Neural crest cell (in vitro differentiated cells): ENCODE results near the gene GALNS. TPM values are rescaled to one million over a fixed set of nuclear protein-coding genes. Genes with fewer than 3 reads are reported as not detected.

Experiments used
- DNase-seq: peaks from one replicate; pipeline ENCODE4 v3.0.0; 2021; ENCODE audit warnings: low read depth, mixed read lengths, low spot score
- H3K27ac Mint-ChIP-seq: one replicate; pipeline ENCODE4 v1.8.0; 2021; ENCODE audit warnings: mild to moderate bottlenecking, mixed read lengths; ENCODE audit not compliant: unreplicated experiment
- H3K27me3 Mint-ChIP-seq: 2 replicates; pipeline ENCODE4 v1.8.0; 2021; ENCODE audit warnings: low read depth, mild to moderate bottlenecking, mixed read lengths
- H3K36me3 Mint-ChIP-seq: 2 replicates; pipeline ENCODE4 v1.8.0; 2021; ENCODE audit warnings: low read depth, mild to moderate bottlenecking, mixed read lengths
- H3K4me1 Mint-ChIP-seq: 2 replicates; pipeline ENCODE4 v1.8.0; 2021; ENCODE audit warnings: mixed read lengths
- H3K4me3 Mint-ChIP-seq: one replicate; pipeline ENCODE4 v1.8.0; 2021; ENCODE audit warnings: mild to moderate bottlenecking, mixed read lengths
- H3K9me3 Mint-ChIP-seq: 2 replicates; pipeline ENCODE4 v1.8.0; 2021; ENCODE audit warnings: mixed read lengths
- total RNA-seq: library from RNA; stranded (reverse); gene quantifications from 2 replicates; pipeline ENCODE4 v1.2.1, GENCODE V29; 2021
- TF ChIP-seq, protein P1 (sequence below): fragments of 200-600 bp; sonication (generic); conservative IDR thresholded peaks from 2 replicates; pipeline ENCODE4 v1.5.0; 2021; ENCODE audit warnings: antibody characterized with exemption, mild to moderate bottlenecking

Gene GALNS
- total RNA-seq, 1 donor from 2014 or later = 19.7 TPM

DNA sequence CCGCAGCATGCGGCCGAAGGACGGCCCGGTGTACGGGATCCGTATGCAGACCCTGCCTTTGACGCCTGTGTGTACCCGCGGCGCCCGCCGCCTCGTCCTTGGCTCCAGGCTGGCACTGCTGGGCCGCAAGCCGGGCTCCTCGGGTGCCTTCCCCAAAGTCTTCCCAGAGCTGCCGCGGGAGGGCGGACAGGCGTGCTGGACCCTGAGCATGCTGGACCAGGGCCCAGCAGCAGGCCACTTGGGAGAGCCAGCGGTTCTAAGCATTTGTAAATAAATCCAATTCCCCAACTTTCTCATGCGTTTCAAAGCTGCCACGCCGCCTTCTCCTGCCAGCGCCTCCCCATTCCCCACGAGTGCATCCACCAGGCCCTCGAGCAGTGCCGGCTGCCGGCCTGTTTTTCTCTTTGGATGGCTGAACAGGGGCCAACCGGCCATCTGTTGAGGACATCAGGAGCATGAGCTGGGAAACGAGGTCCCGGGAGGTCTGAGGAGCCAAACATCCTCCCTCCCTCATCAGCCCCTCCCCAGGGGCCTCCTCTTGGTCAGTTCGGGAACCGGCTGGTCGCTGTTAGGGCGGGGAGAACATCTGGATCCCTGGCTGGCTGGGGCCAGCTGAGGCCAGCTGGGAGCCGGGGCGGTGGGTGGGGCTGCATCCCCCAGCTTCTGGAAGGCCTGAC lies 30.2 kb upstream of the GALNS start:
- H3K27ac Mint-ChIP-seq = no peak overlapping the region
- peaks cover 3% of the 10 kb centered on the region for H3K36me3 Mint-ChIP-seq
- no peak for DNase-seq
- H3K4me3 Mint-ChIP-seq = no peak overlapping the region
- no peaks in the 10 kb centered on the region for H3K4me1 Mint-ChIP-seq
- H3K9me3 Mint-ChIP-seq = no peaks in the 10 kb centered on the region
- no peaks in the 10 kb centered on the region for H3K27me3 Mint-ChIP-seq
- TF ChIP-seq, protein P1, sequence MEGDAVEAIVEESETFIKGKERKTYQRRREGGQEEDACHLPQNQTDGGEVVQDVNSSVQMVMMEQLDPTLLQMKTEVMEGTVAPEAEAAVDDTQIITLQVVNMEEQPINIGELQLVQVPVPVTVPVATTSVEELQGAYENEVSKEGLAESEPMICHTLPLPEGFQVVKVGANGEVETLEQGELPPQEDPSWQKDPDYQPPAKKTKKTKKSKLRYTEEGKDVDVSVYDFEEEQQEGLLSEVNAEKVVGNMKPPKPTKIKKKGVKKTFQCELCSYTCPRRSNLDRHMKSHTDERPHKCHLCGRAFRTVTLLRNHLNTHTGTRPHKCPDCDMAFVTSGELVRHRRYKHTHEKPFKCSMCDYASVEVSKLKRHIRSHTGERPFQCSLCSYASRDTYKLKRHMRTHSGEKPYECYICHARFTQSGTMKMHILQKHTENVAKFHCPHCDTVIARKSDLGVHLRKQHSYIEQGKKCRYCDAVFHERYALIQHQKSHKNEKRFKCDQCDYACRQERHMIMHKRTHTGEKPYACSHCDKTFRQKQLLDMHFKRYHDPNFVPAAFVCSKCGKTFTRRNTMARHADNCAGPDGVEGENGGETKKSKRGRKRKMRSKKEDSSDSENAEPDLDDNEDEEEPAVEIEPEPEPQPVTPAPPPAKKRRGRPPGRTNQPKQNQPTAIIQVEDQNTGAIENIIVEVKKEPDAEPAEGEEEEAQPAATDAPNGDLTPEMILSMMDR = no peak

DNA sequence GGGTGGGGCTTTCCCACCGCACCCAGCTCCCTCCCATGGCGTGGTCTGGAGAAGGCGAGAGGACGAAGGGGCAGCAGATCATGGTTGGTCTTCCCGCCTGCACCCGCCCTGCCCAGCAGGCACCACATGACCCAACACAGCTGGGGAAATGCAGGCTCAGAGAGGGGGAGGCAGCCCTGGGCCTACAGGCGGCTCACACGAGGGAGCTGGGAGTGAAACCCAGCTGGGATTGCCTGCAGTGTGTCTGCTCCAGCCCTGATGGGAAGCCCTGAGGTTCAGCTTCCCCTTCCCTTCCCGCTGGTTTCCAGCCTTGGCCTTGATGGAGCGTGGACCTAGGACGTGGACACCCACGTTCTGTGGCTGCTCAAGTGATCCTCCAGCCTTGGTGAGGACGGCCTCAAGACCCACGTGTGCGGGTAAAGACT lies 29.7 kb upstream of the GALNS start:
- no peak for DNase-seq
- no peak overlapping the region for H3K4me3 Mint-ChIP-seq
- H3K27ac Mint-ChIP-seq = no peak overlapping the region
- no peaks in the 10 kb centered on the region for H3K9me3 Mint-ChIP-seq
- H3K36me3 Mint-ChIP-seq = peaks cover 3% of the 10 kb centered on the region
- TF ChIP-seq, protein P1 = no peak
- H3K27me3 Mint-ChIP-seq = no peaks in the 10 kb centered on the region
- no peaks in the 10 kb centered on the region for H3K4me1 Mint-ChIP-seq

DNA sequence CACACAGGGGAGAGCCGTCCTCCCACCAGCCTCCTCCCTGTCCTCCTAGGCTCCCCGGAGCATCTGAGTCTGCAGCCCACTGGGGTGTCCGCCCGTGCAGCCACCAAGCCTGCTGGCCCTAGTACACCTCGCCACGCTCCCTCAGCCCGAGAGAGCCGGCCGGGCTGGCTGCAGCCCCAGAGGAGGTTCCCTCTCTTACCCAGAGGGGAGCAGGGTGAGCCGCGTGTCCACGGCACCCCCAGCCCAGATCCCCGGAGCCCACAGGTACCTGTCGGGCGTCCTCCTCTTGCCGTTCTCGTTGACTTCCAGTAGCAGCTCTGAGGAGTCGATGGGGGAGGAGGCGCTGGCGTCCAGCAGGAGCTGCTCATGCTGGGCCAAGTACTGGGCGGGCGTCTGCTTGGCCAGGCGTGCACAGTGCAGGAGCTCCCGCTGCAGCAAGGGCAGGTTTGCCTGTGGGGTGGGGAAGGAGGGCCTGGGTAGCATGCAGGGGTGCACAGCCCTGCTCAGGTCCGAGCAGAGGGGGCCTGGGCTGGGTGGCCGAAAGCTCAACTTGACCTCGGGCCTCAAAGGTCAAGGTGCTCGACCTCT lies 29.0 kb upstream of the GALNS start:
- H3K9me3 Mint-ChIP-seq = no peaks in the 10 kb centered on the region
- no peaks in the 10 kb centered on the region for H3K4me1 Mint-ChIP-seq
- TF ChIP-seq, protein P1 = no peak
- H3K36me3 Mint-ChIP-seq = peaks cover 3% of the 10 kb centered on the region
- H3K4me3 Mint-ChIP-seq = no peak overlapping the region
- no peak overlapping the region for H3K27ac Mint-ChIP-seq
- no peaks in the 10 kb centered on the region for H3K27me3 Mint-ChIP-seq
- no peak for DNase-seq

DNA sequence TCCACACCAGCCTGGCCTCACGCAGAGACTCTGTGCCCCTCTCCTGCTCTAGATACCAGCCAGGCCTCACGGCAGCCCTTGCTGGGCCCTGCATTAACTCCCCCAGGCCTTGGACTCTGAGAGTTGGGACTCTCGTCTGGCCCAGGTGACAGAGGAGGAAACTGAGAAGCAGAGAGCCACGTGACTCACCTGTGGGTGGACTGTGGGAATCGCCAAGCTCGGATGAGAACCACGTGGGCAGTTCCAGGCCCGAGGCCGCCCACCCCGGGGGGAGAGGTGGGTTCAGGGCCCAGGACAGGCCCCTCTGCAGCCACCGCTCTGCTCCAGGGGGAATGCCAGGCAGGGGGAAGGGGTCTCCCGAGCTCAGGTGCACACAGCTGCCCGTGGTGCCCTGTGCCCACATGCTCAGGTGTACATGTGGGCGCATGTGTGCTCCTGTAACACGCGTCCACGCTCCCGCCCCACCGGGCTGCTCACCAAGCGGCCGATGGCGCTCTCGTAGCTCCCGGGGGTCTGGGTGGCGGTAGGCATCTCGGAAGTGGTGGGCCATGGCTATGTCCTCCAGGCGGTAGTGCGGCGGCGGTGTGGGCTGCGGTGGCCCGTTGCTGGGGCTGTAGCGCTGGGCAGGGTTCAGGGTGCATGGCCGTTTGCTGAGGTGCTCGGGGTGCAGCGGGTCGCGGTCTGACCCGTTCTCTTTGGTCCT lies 28.0 kb upstream of the GALNS start:
- TF ChIP-seq, protein P1 = no peak
- Mint-ChIP-seq H3K27me3 (no peaks in the 10 kb centered on the region), H3K4me3 (no peak overlapping the region), H3K27ac (no peak overlapping the region), H3K4me1 (no peaks in the 10 kb centered on the region), H3K36me3 (peaks cover 3% of the 10 kb centered on the region), H3K9me3 (no peaks in the 10 kb centered on the region)
- no peak for DNase-seq

DNA sequence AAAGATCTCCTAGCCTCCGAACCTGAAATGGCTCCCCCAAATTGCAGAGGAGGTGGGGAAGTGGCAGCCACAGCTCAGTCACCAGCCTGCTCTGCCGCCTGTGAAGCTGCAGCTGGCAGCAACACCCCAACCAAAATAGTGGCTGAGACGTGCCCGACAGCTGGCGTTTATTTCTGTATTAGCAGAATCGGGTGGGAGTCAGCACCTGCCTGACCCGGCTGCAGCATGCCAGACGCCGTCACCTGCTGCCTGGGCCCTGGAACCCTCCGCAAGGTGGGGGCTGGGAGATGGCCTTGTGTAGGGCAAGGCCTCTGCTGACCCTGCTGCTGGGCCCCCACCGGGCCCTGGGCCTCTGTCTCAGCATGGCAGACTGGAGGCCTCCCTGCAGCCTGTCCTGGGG lies 27.2 kb upstream of the GALNS start:
- no peak overlapping the region for H3K27ac Mint-ChIP-seq
- H3K9me3 Mint-ChIP-seq = no peaks in the 10 kb centered on the region
- no peaks in the 10 kb centered on the region for H3K27me3 Mint-ChIP-seq
- TF ChIP-seq, protein P1 = no peak
- H3K4me1 Mint-ChIP-seq = no peaks in the 10 kb centered on the region
- H3K36me3 Mint-ChIP-seq = no peaks in the 10 kb centered on the region
- no peak overlapping the region for H3K4me3 Mint-ChIP-seq
- no peak for DNase-seq
